Stimulated activated naive CD8-positive, alpha-beta T cell treated with anti-CD3 and anti-CD28 coated beads, Interleukin-15, Interleukin-2, amounts not matched to agents 100 ng/mL and 50 ng/mL, for 24 hours (primary cell): ENCODE measurements around the gene COA5.

Experiments
- H3K27ac Mint-ChIP-seq: one replicate; pipeline ENCODE4 v1.8.0; 2021; ENCODE audit warnings: mild to moderate bottlenecking, mixed read lengths
- H3K27me3 Mint-ChIP-seq: one replicate; pipeline ENCODE4 v1.8.0; 2021; ENCODE audit warnings: mixed read lengths
- H3K36me3 Mint-ChIP-seq: one replicate; pipeline ENCODE4 v1.8.0; 2021; ENCODE audit warnings: low read depth, mixed read lengths
- H3K4me1 Mint-ChIP-seq: one replicate; pipeline ENCODE4 v1.8.0; 2021; ENCODE audit warnings: low read depth, mixed read lengths
- H3K4me3 Mint-ChIP-seq: one replicate; pipeline ENCODE4 v1.8.0; 2021; ENCODE audit warnings: mild to moderate bottlenecking, mixed read lengths
- H3K9me3 Mint-ChIP-seq: one replicate; pipeline ENCODE4 v1.8.0; 2021; ENCODE audit warnings: mixed read lengths

COA5 gene

GRCh38 chr2:98608116-98608961, at the start of gene COA5, which contains the start of gene UNC50:
COA5 (minus strand) TSS chr2:98608512; CDS start chr2:98608405, 107 bp downstream.
UNC50 (plus strand) TSS chr2:98608589; CDS start chr2:98609760, 1,171 bp downstream.
- Mint-ChIP-seq H3K27me3 (no peaks in the 10 kb centered on the region), H3K27ac (peak within 1 kb of the TSS; percentile 98), H3K4me3 (peak within 1 kb of the TSS; percentile 99), H3K4me1 (peaks cover 67% of the 10 kb centered on the region), H3K9me3 (no peaks in the 10 kb centered on the region), H3K36me3 (peaks cover 34% of the 10 kb centered on the region)

GRCh38 chr2:98656800-98657199, 48.5 kb upstream of the COA5 start:
- no peaks in the 10 kb centered on the region for H3K9me3 Mint-ChIP-seq
- H3K4me1 Mint-ChIP-seq = peaks cover 94% of the 10 kb centered on the region
- H3K27me3 Mint-ChIP-seq = no peaks in the 10 kb centered on the region
- H3K27ac Mint-ChIP-seq = peak overlapping the region; percentile 89
- peaks cover 25% of the 10 kb centered on the region for H3K36me3 Mint-ChIP-seq
- H3K4me3 Mint-ChIP-seq = peak overlapping the region; percentile 70

GRCh38 chr2:98654699-98655495, 46.6 kb upstream of the COA5 start:
- Mint-ChIP-seq H3K9me3 (no peaks in the 10 kb centered on the region), H3K4me1 (peaks cover 95% of the 10 kb centered on the region), H3K4me3 (peak overlapping the region; percentile 69), H3K27ac (peak overlapping the region; percentile 91), H3K36me3 (peaks cover 24% of the 10 kb centered on the region), H3K27me3 (no peaks in the 10 kb centered on the region)

- Mint-ChIP-seq H3K4me3 (peak overlapping the region; percentile 63), H3K27me3 (no peaks in the 10 kb centered on the region), H3K4me1 (peaks cover 81% of the 10 kb centered on the region), H3K36me3 (peaks cover 28% of the 10 kb centered on the region), H3K27ac (peak overlapping the region; percentile 92), H3K9me3 (no peaks in the 10 kb centered on the region)
These were observed 42.7 kb upstream of the COA5 start for GRCh38 chr2:98650998-98651397.

GRCh38 chr2:98649992-98650375, 41.7 kb upstream of the COA5 start:
- peaks cover 71% of the 10 kb centered on the region for H3K4me1 Mint-ChIP-seq
- peak overlapping the region; percentile 2 for H3K4me3 Mint-ChIP-seq
- H3K9me3 Mint-ChIP-seq = no peaks in the 10 kb centered on the region
- H3K36me3 Mint-ChIP-seq = peaks cover 29% of the 10 kb centered on the region
- H3K27me3 Mint-ChIP-seq = no peaks in the 10 kb centered on the region
- H3K27ac Mint-ChIP-seq = peak overlapping the region; percentile 66

GRCh38 chr2:98649135-98649991, 41.1 kb upstream of the COA5 start:
- Mint-ChIP-seq H3K27me3 (no peaks in the 10 kb centered on the region), H3K4me1 (peaks cover 65% of the 10 kb centered on the region), H3K9me3 (no peaks in the 10 kb centered on the region), H3K27ac (peak overlapping the region; percentile 72), H3K36me3 (peaks cover 31% of the 10 kb centered on the region), H3K4me3 (no peak overlapping the region)

GRCh38 chr2:98648451-98648850, 40.1 kb upstream of the COA5 start:
- Mint-ChIP-seq H3K27me3 (no peaks in the 10 kb centered on the region), H3K36me3 (peaks cover 31% of the 10 kb centered on the region), H3K27ac (no peak overlapping the region), H3K4me3 (no peak overlapping the region), H3K9me3 (no peaks in the 10 kb centered on the region), H3K4me1 (peaks cover 56% of the 10 kb centered on the region)

GRCh38 chr2:98647636-98648035, 39.3 kb upstream of the COA5 start:
- Mint-ChIP-seq H3K27ac (no peak overlapping the region), H3K9me3 (no peaks in the 10 kb centered on the region), H3K4me3 (no peak overlapping the region), H3K4me1 (peaks cover 48% of the 10 kb centered on the region), H3K27me3 (no peaks in the 10 kb centered on the region), H3K36me3 (peaks cover 25% of the 10 kb centered on the region)

- Mint-ChIP-seq H3K36me3 (peaks cover 11% of the 10 kb centered on the region), H3K4me1 (peaks cover 14% of the 10 kb centered on the region), H3K27me3 (no peaks in the 10 kb centered on the region), H3K4me3 (no peak overlapping the region), H3K27ac (no peak overlapping the region), H3K9me3 (no peaks in the 10 kb centered on the region)
These were observed 35.3 kb upstream of the COA5 start for GRCh38 chr2:98643496-98644100.

- Mint-ChIP-seq H3K27me3 (no peaks in the 10 kb centered on the region), H3K4me1 (peaks cover 36% of the 10 kb centered on the region), H3K4me3 (peak overlapping the region; percentile 65), H3K27ac (peak overlapping the region; percentile 81), H3K9me3 (no peaks in the 10 kb centered on the region), H3K36me3 (peaks cover 21% of the 10 kb centered on the region)
These were observed 29.3 kb upstream of the COA5 start for GRCh38 chr2:98637401-98638147.

GRCh38 chr2:98634406-98635092, 26.2 kb upstream of the COA5 start:
- Mint-ChIP-seq H3K4me3 (peak overlapping the region; percentile 50), H3K27me3 (no peaks in the 10 kb centered on the region), H3K27ac (peak overlapping the region; percentile 90), H3K4me1 (peaks cover 29% of the 10 kb centered on the region), H3K9me3 (no peaks in the 10 kb centered on the region), H3K36me3 (peaks cover 17% of the 10 kb centered on the region)

- Mint-ChIP-seq H3K36me3 (peaks cover 24% of the 10 kb centered on the region), H3K27ac (no peak overlapping the region), H3K27me3 (no peaks in the 10 kb centered on the region), H3K9me3 (no peaks in the 10 kb centered on the region), H3K4me1 (peaks cover 26% of the 10 kb centered on the region), H3K4me3 (no peak overlapping the region)
These were observed 24.0 kb upstream of the COA5 start for GRCh38 chr2:98632351-98632750.

GRCh38 chr2:98623657-98624056, 15.3 kb upstream of the COA5 start:
- Mint-ChIP-seq H3K27me3 (no peaks in the 10 kb centered on the region), H3K4me1 (peaks cover 39% of the 10 kb centered on the region), H3K36me3 (peaks cover 40% of the 10 kb centered on the region), H3K4me3 (no peak overlapping the region), H3K9me3 (no peaks in the 10 kb centered on the region), H3K27ac (peak overlapping the region; percentile 24)
